ENCODE results near the gene AKAP6.

The AKAP6 gene

GRCh38 chr14:32329146-32329545 lies at the start of gene AKAP6:
Gene AKAP6, plus strand, starts transcription at chr14:32329298. Its CDS starts 104,196 bp downstream, at chr14:32433494.
- DNase-seq (ENCODE audit: low read depth) = no peak

- DNase-seq (ENCODE audit: low read depth) = no peak
These were observed 42.5 kb upstream of the AKAP6 start for GRCh38 chr14:32286602-32287001.

- no peak for DNase-seq (ENCODE audit: low read depth)
These were observed 32.7 kb upstream of the AKAP6 start for GRCh38 chr14:32296366-32296765.

GRCh38 chr14:32298346-32298745 lies 30.8 kb upstream of the AKAP6 start:
- DNase-seq (ENCODE audit: low read depth) = peak; percentile 1

- no peak for DNase-seq (ENCODE audit: low read depth)
These were observed 29.0 kb upstream of the AKAP6 start for GRCh38 chr14:32300136-32300535.

- DNase-seq (ENCODE audit: low read depth) = no peak
These were observed 25.2 kb upstream of the AKAP6 start for GRCh38 chr14:32303865-32304264.

- DNase-seq (ENCODE audit: low read depth) = no peak
These were observed 24.8 kb upstream of the AKAP6 start for GRCh38 chr14:32304296-32304695.

- DNase-seq (ENCODE audit: low read depth) = peak; percentile 1
These were observed 22.5 kb upstream of the AKAP6 start for GRCh38 chr14:32306549-32306948.

- no peak for DNase-seq (ENCODE audit: low read depth)
These were observed 21.1 kb upstream of the AKAP6 start for GRCh38 chr14:32307881-32308582.

GRCh38 chr14:32310876-32311275 lies 18.2 kb upstream of the AKAP6 start:
- DNase-seq (ENCODE audit: low read depth) = no peak

GRCh38 chr14:32311294-32312009 lies 17.6 kb upstream of the AKAP6 start:
- no peak for DNase-seq (ENCODE audit: low read depth)

GRCh38 chr14:32312010-32312331 lies 17.1 kb upstream of the AKAP6 start:
- DNase-seq (ENCODE audit: low read depth) = no peak

GRCh38 chr14:32313844-32314376 lies 15.2 kb upstream of the AKAP6 start:
- no peak for DNase-seq (ENCODE audit: low read depth)

GRCh38 chr14:32318087-32318795 lies 10.9 kb upstream of the AKAP6 start:
- no peak for DNase-seq (ENCODE audit: low read depth)

GRCh38 chr14:32319368-32320049 lies 9.6 kb upstream of the AKAP6 start:
- DNase-seq (ENCODE audit: low read depth) = no peak

- DNase-seq (ENCODE audit: low read depth) = no peak
These were observed 4.5 kb upstream of the AKAP6 start for GRCh38 chr14:32324601-32325000.

GRCh38 chr14:32327255-32327961 lies 1.7 kb upstream of the AKAP6 start:
- DNase-seq (ENCODE audit: low read depth) = no peak

GRCh38 chr14:32329690-32330285 lies 690 bp downstream of the AKAP6 start:
- DNase-seq (ENCODE audit: low read depth) = no peak

GRCh38 chr14:32330351-32331111 lies 1.4 kb downstream of the AKAP6 start:
- DNase-seq (ENCODE audit: low read depth) = no peak

GRCh38 chr14:32331206-32331605 lies 2.1 kb downstream of the AKAP6 start:
- DNase-seq (ENCODE audit: low read depth) = no peak

Data from ELR (cell line).